MM.1S (cell line): ENCODE results near the gene FCER1G.

ENCODE experiments used
- DNase-seq: peaks from one replicate; pipeline ENCODE4 v3.0.0-alpha.2; 2015
- H2AFZ ChIP-seq: fragments of 300-600 bp; sonication (generic); 2 replicates; pipeline ENCODE4 v1.6.0; 2016; ENCODE audit warnings: antibody characterized with exemption, low read length
- H3F3A ChIP-seq: fragments of 300-600 bp; sonication (generic); 2 replicates; pipeline ENCODE4 v1.6.1; 2016; ENCODE audit warnings: mild to moderate bottlenecking, antibody characterized with exemption, low read length, moderate library complexity, mixed read lengths; ENCODE audit not compliant: insufficient read depth
- H3K27ac ChIP-seq: fragments of 300-600 bp; sonication (generic); 2 replicates; pipeline ENCODE4 v1.5.1; 2016; ENCODE audit warnings: mild to moderate bottlenecking, low read length
- H3K27me3 ChIP-seq: fragments of 300-600 bp; sonication (generic); replicated peaks from 2 replicates; pipeline ENCODE4 v1.6.0; 2016; ENCODE audit warnings: low read length; ENCODE audit not compliant: insufficient read depth
- H3K36me3 ChIP-seq: fragments of 300-600 bp; sonication (generic); replicated peaks from 2 replicates; pipeline ENCODE4 v1.6.1; 2016; ENCODE audit warnings: mild to moderate bottlenecking, low read length, mixed read lengths; ENCODE audit not compliant: insufficient read depth
- H3K4me1 ChIP-seq: fragments of 300-600 bp; sonication (generic); 2 replicates; pipeline ENCODE4 v1.6.1; 2016; ENCODE audit warnings: low read length, mixed read lengths
- H3K4me2 ChIP-seq: fragments of 300-600 bp; sonication (generic); 2 replicates; pipeline ENCODE4 v1.6.0; 2016; ENCODE audit warnings: low read depth, low read length
- H3K4me3 ChIP-seq: fragments of 300-600 bp; sonication (generic); 2 replicates; pipeline ENCODE4 v1.5.1; 2016; ENCODE audit warnings: low read length, mixed read lengths
- H3K79me2 ChIP-seq: fragments of 300-600 bp; sonication (generic); 2 replicates; pipeline ENCODE4 v1.6.1; 2016; ENCODE audit warnings: mixed run types, low read length, mixed read lengths
- H3K9ac ChIP-seq: fragments of 300-600 bp; sonication (generic); 2 replicates; pipeline ENCODE4 v1.6.1; 2016; ENCODE audit warnings: low read length, mixed read lengths
- H3K9me2 ChIP-seq: fragments of 300-600 bp; sonication (generic); replicated peaks from 2 replicates; pipeline ENCODE4 v1.6.1; 2016; ENCODE audit warnings: mild to moderate bottlenecking, low read length, mixed read lengths; ENCODE audit not compliant: insufficient read depth
- H3K9me3 ChIP-seq: fragments of 300-600 bp; sonication (generic); replicated peaks from 2 replicates; pipeline ENCODE4 v1.6.1; 2016; ENCODE audit warnings: mild to moderate bottlenecking, low read length, mixed read lengths; ENCODE audit not compliant: insufficient read depth
- H4K20me1 ChIP-seq: fragments of 300-600 bp; sonication (generic); 2 replicates; pipeline ENCODE4 v1.6.1; 2016; ENCODE audit warnings: mild to moderate bottlenecking, low read length, moderate library complexity, mixed read lengths; ENCODE audit not compliant: insufficient read depth
- CTCF ChIP-seq: fragments of 300-600 bp; sonication (generic); IDR thresholded peaks from 2 replicates; pipeline ENCODE4 v1.5.1; 2016; ENCODE audit warnings: antibody characterized with exemption, low read length, mixed read lengths
- EZH2 ChIP-seq: fragments of 300-600 bp; sonication (generic); optimal IDR thresholded peaks from 2 replicates; pipeline ENCODE3; 2017; ENCODE audit warnings: low read depth, mild to moderate bottlenecking, antibody characterized with exemption, low read length, mixed read lengths
- EZH2phosphoT487 ChIP-seq: fragments of 300-600 bp; sonication (generic); IDR thresholded peaks from 2 replicates; pipeline ENCODE4 v1.6.1; 2018; ENCODE audit warnings: antibody characterized with exemption, low read length

The FCER1G gene

GRCh38 chr1:161198194-161198896 lies 16.8 kb upstream of the FCER1G start:
- no peak for TF ChIP-seq EZH2
- no peak for TF ChIP-seq EZH2phosphoT487
- TF ChIP-seq CTCF, result no peak
- H3K9ac ChIP-seq, result no peak overlapping the region
- no peak overlapping the region for H2AFZ ChIP-seq
- H3F3A ChIP-seq, result 0 out of 2 replicates have a peak, but pooled peaks cover 4% of the 10 kb centered on the region
- H3K9me2 ChIP-seq, result no peaks in the 10 kb centered on the region
- no peak overlapping the region for H3K4me2 ChIP-seq
- no peaks in the 10 kb centered on the region for H3K27me3 ChIP-seq
- H3K27ac ChIP-seq, result no peak overlapping the region
- H3K4me1 ChIP-seq, result peaks cover 19% of the 10 kb centered on the region
- no peak for DNase-seq
- no peaks in the 10 kb centered on the region for H3K36me3 ChIP-seq
- no peaks in the 10 kb centered on the region for H4K20me1 ChIP-seq
- H3K9me3 ChIP-seq, result no peaks in the 10 kb centered on the region
- H3K79me2 ChIP-seq, result peaks cover 15% of the 10 kb centered on the region
- no peak overlapping the region for H3K4me3 ChIP-seq

- Histone ChIP-seq H3K4me2 (no peak within 1 kb of the TSS), H2AFZ (no peak within 1 kb of the TSS), H3K9me2 (no peaks in the 10 kb centered on the region), H3K27me3 (no peaks in the 10 kb centered on the region), H3K4me3 (no peak within 1 kb of the TSS), H3K9ac (no peak within 1 kb of the TSS), H3K9me3 (no peaks in the 10 kb centered on the region), H3F3A (peaks cover 4% of the 10 kb centered on the region; the same call in 1 of the 2 replicates), H3K79me2 (peaks cover 22% of the 10 kb centered on the region), H3K27ac (no peak within 1 kb of the TSS), H4K20me1 (no peaks in the 10 kb centered on the region), H3K4me1 (peaks cover 25% of the 10 kb centered on the region), H3K36me3 (no peaks in the 10 kb centered on the region)
- TF ChIP-seq EZH2phosphoT487 (no peak), CTCF (no peak), EZH2 (no peak)
- no peak for DNase-seq
Measured at GRCh38 chr1:161198897-161199431, 16.1 kb upstream of the FCER1G start, which contains the start of gene ADAMTS4. Gene ADAMTS4 (minus strand): TSS chr1:161199054. CDS start chr1:161198627, 427 bp downstream.

DNA sequence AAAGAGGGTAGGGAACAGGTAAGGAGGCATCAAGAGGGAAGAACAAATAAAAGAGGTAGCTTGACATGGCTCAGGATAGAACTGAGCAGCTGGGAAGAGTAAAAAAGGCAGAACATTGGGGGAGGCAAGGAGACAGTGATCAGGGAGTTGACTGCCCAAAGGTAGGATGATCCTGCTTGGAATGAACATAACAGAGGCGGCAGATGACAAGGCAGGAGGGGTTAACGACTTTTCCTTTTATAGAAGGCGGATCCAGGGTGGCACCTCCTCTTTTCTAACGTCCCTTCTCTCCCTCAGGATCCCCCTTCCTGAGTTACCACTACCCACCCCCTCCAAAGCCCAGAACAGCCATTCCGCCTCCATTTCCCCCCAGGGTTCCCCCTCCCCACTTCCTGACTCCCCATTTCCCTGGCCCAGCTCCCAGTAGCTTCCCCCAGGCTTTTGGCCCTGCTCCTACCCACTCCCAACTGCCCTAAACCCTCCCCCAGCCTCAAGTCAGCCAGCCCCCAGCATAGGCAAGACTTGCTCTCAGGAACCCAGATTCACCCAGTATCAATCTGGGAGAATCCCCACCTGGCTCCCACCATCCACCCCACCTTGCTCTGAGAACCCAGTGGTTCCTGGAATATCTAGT lies 15.5 kb upstream of the FCER1G start:
- H3K27ac ChIP-seq, result no peak overlapping the region
- H3K9me3 ChIP-seq, result no peaks in the 10 kb centered on the region
- DNase-seq, result no peak
- H3K4me1 ChIP-seq, result peaks cover 25% of the 10 kb centered on the region
- H3F3A ChIP-seq, result peaks cover 4% of the 10 kb centered on the region; the same call in 1 of the 2 replicates
- H3K27me3 ChIP-seq, result no peaks in the 10 kb centered on the region
- H2AFZ ChIP-seq, result no peak overlapping the region
- no peak overlapping the region for H3K9ac ChIP-seq
- H3K9me2 ChIP-seq, result no peaks in the 10 kb centered on the region
- peaks cover 28% of the 10 kb centered on the region for H3K79me2 ChIP-seq
- no peak for TF ChIP-seq CTCF
- TF ChIP-seq EZH2phosphoT487, result no peak
- no peak for TF ChIP-seq EZH2
- H4K20me1 ChIP-seq, result no peaks in the 10 kb centered on the region
- no peak overlapping the region for H3K4me3 ChIP-seq
- no peaks in the 10 kb centered on the region for H3K36me3 ChIP-seq
- H3K4me2 ChIP-seq, result no peak overlapping the region
